HCT116 (cell line): Measurements from ENCODE around the gene DDX55. TPM values are rescaled to one million over a fixed set of nuclear protein-coding genes. Genes with fewer than 3 reads are reported as not detected.

Experiments used
- ATAC-seq: fragments of 200-7000 bp; cut with Tn5 transposase; 2 replicates; pipeline ENCODE4 v1.9.1; 2020; ENCODE audit warnings: mild to moderate bottlenecking, moderate library complexity
- BruUV-seq: library from RNA; stranded (reverse); fragments of 400-500 nt; replicated peaks from 2 replicates; lab custom pipeline; 2021; lab: Mats Ljungman, UMichigan
- CTCF ChIA-PET: fragments of 300-600 bp; sonication (Branson Sonifier 250); formaldehyde crosslinking; loops from one replicate; lab custom pipeline; 2021; ENCODE audit warnings: antibody characterized with exemption; lab: Charles Lee
- POLR2A ChIA-PET: fragments of 300-600, 350-600 bp; sonication (Branson Sonifier 250); formaldehyde crosslinking; loops from one replicate; lab custom pipeline; 2021; ENCODE audit warnings: antibody characterized with exemption; lab: Charles Lee
- RAD21 ChIA-PET, 2 experiments: fragments of 300-600 bp; sonication (Branson Sonifier 250); formaldehyde crosslinking; loops; one replicate each; lab custom pipeline; 2023; ENCODE audit warnings: low total read pairs in 2 of 2; ENCODE audit not compliant: uncharacterized antibody in 2 of 2, unreplicated experiment in 2 of 2, low non-redundant PET in 1 of 2; lab: Charles Lee
- DNase-seq: peaks from one replicate; pipeline ENCODE4 v3.0.0-alpha.2; 2010; ENCODE audit warnings: low read depth, low spot score
- H2AFZ ChIP-seq: fragments of 200-600 bp; shearing (Covaris generic), sonication (generic); 2 replicates; pipeline ENCODE4 v1.6.1; 2017; ENCODE audit warnings: low read depth, mixed run types, mixed read lengths, antibody characterized with exemption, low read length; ENCODE audit not compliant: poor library complexity, severe bottlenecking
- H3K27ac ChIP-seq: 2 replicates; pipeline ENCODE4 v1.5.1; 2012; ENCODE audit warnings: low read depth, low read length
- H3K27me3 ChIP-seq: fragments of 200-600 bp; sonication (generic); 2 replicates; pipeline ENCODE4 v1.6.1; 2016; ENCODE audit warnings: mixed run types, low read length, mixed read lengths; ENCODE audit not compliant: insufficient read depth
- H3K36me3 ChIP-seq, 2 experiments: fragments of 200-500 bp in 1 of 2; fragments of 200-600 bp in 1 of 2; sonication (Bioruptor generic) in 1 of 2; sonication (generic) in 1 of 2; 2 replicates each; pipeline versions ENCODE4 v1.5.1 to v1.6.1; 2014 to 2016; ENCODE audit warnings: low read length in 2 of 2, inconsistent platforms in 1 of 2, mixed read lengths in 1 of 2, mixed run types in 1 of 2; ENCODE audit not compliant: insufficient read depth in 2 of 2, control insufficient read depth in 1 of 2
- H3K4me1 ChIP-seq, 2 experiments: fragments of 200-600 bp in 1 of 2; sonication (generic) in 1 of 2; 2 replicates each; pipeline versions ENCODE4 v1.5.1 to v1.6.1; 2012 to 2017; ENCODE audit warnings: low read length in 2 of 2, inconsistent platforms in 1 of 2, mild to moderate bottlenecking in 1 of 2, mixed read lengths in 1 of 2, mixed run types in 1 of 2, moderate library complexity in 1 of 2; ENCODE audit not compliant: insufficient read depth in 2 of 2, control insufficient read depth in 1 of 2
- H3K4me2 ChIP-seq: fragments of 200-600 bp; sonication (generic); 2 replicates; pipeline ENCODE4 v1.6.1; 2017; ENCODE audit warnings: mixed run types, low read length, mixed read lengths
- H3K4me3 ChIP-seq, 2 experiments: fragments of 200-600 bp in 1 of 2; sonication (generic) in 1 of 2; replicated peaks in 1 of 2; 2 replicates each; pipeline ENCODE4 v1.5.1; 2011 to 2016; ENCODE audit warnings: low read length in 2 of 2, control low read depth in 1 of 2, low read depth in 1 of 2, mild to moderate bottlenecking in 1 of 2, mixed read lengths in 1 of 2, mixed run types in 1 of 2
- H3K79me2 ChIP-seq: fragments of 200-600 bp; sonication (generic); 2 replicates; pipeline ENCODE4 v1.6.1; 2017; ENCODE audit warnings: mild to moderate bottlenecking, mixed run types, low read length, moderate library complexity, mixed read lengths; ENCODE audit not compliant: insufficient read depth
- H3K9ac ChIP-seq: fragments of 200-600 bp; sonication (generic); 2 replicates; pipeline ENCODE4 v1.6.1; 2016; ENCODE audit warnings: low read length, mixed read lengths
- H3K9me2 ChIP-seq: fragments of 200-600 bp; sonication (generic), shearing (Covaris generic); 2 replicates; pipeline ENCODE4 v1.6.1; 2017; ENCODE audit warnings: mixed run types, mild to moderate bottlenecking, moderate library complexity; ENCODE audit not compliant: insufficient read depth
- H3K9me3 ChIP-seq, 2 experiments: fragments of 200-500 bp in 1 of 2; fragments of 200-600 bp in 1 of 2; sonication (Bioruptor generic) in 1 of 2; sonication (generic) in 1 of 2; 2 replicates each; pipeline ENCODE4 v1.6.1; 2014 to 2017; ENCODE audit warnings: low read length in 2 of 2, mixed read lengths in 2 of 2, inconsistent platforms in 1 of 2, low read depth in 1 of 2, mild to moderate bottlenecking in 1 of 2, mixed run types in 1 of 2, moderate library complexity in 1 of 2; ENCODE audit not compliant: control insufficient read depth in 1 of 2, insufficient read depth in 1 of 2
- H4K20me1 ChIP-seq: fragments of 200-600 bp; sonication (generic), shearing (Covaris generic); 2 replicates; pipeline ENCODE4 v1.6.1; 2017; ENCODE audit warnings: mixed run types, mild to moderate bottlenecking, moderate library complexity; ENCODE audit not compliant: insufficient read depth
- ATF3 ChIP-seq: IDR thresholded peaks from 2 replicates; pipeline ENCODE4 v1.6.1; 2012
- CBX3 ChIP-seq: IDR thresholded peaks from 2 replicates; pipeline ENCODE4 v1.6.1; 2012; ENCODE audit warnings: low read depth
- EGR1 ChIP-seq: IDR thresholded peaks from 2 replicates; pipeline ENCODE4 v1.6.1; 2012; ENCODE audit warnings: low read depth
- EZH2 ChIP-seq: fragments of 200-600 bp; sonication (generic); IDR thresholded peaks from 2 replicates; pipeline ENCODE4 v1.6.1; 2017; ENCODE audit warnings: antibody characterized with exemption, mixed run types
- EZH2phosphoT487 ChIP-seq: fragments of 200-600 bp; IDR thresholded peaks from 2 replicates; pipeline ENCODE4 v1.6.1; 2018; ENCODE audit warnings: antibody characterized with exemption, borderline replicate concordance
- FOSL1 ChIP-seq: IDR thresholded peaks from 2 replicates; pipeline ENCODE4 v1.6.1; 2012; ENCODE audit warnings: low read depth
- MAX ChIP-seq: IDR thresholded peaks from 2 replicates; pipeline ENCODE4 v1.6.1; 2012
- POLR2A ChIP-seq: IDR thresholded peaks from 2 replicates; pipeline ENCODE4 v1.7.0; 2011; ENCODE audit warnings: borderline replicate concordance; ENCODE audit not compliant: insufficient read depth, insufficient read length; ENCODE audit errors: extremely low read depth
- POLR2AphosphoS5 ChIP-seq: IDR thresholded peaks from 2 replicates; pipeline ENCODE4 v1.6.1; 2011; ENCODE audit warnings: mild to moderate bottlenecking, low read depth, low read length, moderate library complexity
- SIN3A ChIP-seq: IDR thresholded peaks from 2 replicates; pipeline ENCODE4 v1.6.1; 2012; ENCODE audit warnings: low read depth
- SP1 ChIP-seq: IDR thresholded peaks from 2 replicates; pipeline ENCODE4 v1.6.1; 2012; ENCODE audit warnings: low read depth
- SRF ChIP-seq: IDR thresholded peaks from 2 replicates; pipeline ENCODE4 v1.6.1; 2012; ENCODE audit warnings: low read depth
- TCF7L2 ChIP-seq: IDR thresholded peaks from 2 replicates; pipeline ENCODE4 v1.7.0; 2011; ENCODE audit warnings: borderline replicate concordance, inconsistent platforms; ENCODE audit not compliant: insufficient read depth, insufficient read length; ENCODE audit errors: extremely low read depth
- YY1 ChIP-seq: IDR thresholded peaks from 2 replicates; pipeline ENCODE4 v1.6.1; 2011; ENCODE audit warnings: low read length, low read depth, moderate library complexity, mild to moderate bottlenecking; ENCODE audit not compliant: insufficient replicate concordance; ENCODE audit errors: extremely low read depth
- ZBTB33 ChIP-seq: IDR thresholded peaks from 2 replicates; pipeline ENCODE4 v1.6.1; 2011; ENCODE audit warnings: mild to moderate bottlenecking, low read length, moderate library complexity; ENCODE audit not compliant: insufficient replicate concordance; ENCODE audit errors: extremely low read depth
- ZFX ChIP-seq: fragments of 450-650 bp; IDR thresholded peaks from 2 replicates; pipeline ENCODE4 v1.6.1; 2017
- intact Hi-C: fragments of 100-400 bp; cut with micrococcal nuclease; formaldehyde crosslinking; loops from 2 replicates; pipeline ENCODE4 v1.10.0; 2022
- total RNA-seq: library from RNA; stranded (reverse); gene quantifications from one replicate; pipeline ENCODE4 v1.2.1, GENCODE V29; 2021; ENCODE audit not compliant: unreplicated experiment
- TF ChIP-seq, protein P1 (sequence below), 3 experiments: fragments of 200-600 bp in 1 of 3; sonication (generic) in 1 of 3; IDR thresholded peaks in 2 of 3; conservative IDR thresholded peaks in 1 of 3; 2 replicates each; pipeline ENCODE4 v1.5.1; 2012 to 2017; ENCODE audit warnings: low read depth in 2 of 3, low read length in 2 of 3, antibody characterized with exemption in 1 of 3, borderline replicate concordance in 1 of 3, control low read depth in 1 of 3, mild to moderate bottlenecking in 1 of 3, mixed read lengths in 1 of 3, mixed run types in 1 of 3, moderate library complexity in 1 of 3; ENCODE audit not compliant: insufficient read depth in 1 of 3

The DDX55 gene
- total RNA-seq, 1 experiment from 2014 or later = 41.8 TPM

GRCh38 chr12:123580772-123581171 lies 21.1 kb upstream of the DDX55 start:
- Histone ChIP-seq H4K20me1 (no peaks in the 10 kb centered on the region), H3K4me2 (no peak overlapping the region), H3K27ac (no peak overlapping the region), H3K4me1 (peaks cover 9 to 17% of the 10 kb centered on the region in 2 experiments), H3K36me3 (no peaks in the 10 kb centered on the region), H3K79me2 (peaks cover 39% of the 10 kb centered on the region), H2AFZ (no peak overlapping the region), H3K9me2 (no peaks in the 10 kb centered on the region), H3K9ac (no peak overlapping the region), H3K4me3 (no peak overlapping the region), H3K9me3 (peaks cover 0 to 4% of the 10 kb centered on the region in 2 experiments; a peak in 1 of 4 replicates)
- BruUV-seq = no TSS peak
- POLR2A ChIA-PET = no interaction called here
- intact Hi-C loops = loop anchor here (5.0 kb wide), 3 partner anchors 48 to 188 kb away; partner anchors contain the start of genes RILPL1 and SNRNP35
- no peak for DNase-seq
- RAD21 ChIA-PET = no interaction called here
- TF ChIP-seq POLR2AphosphoS5 = no peak
- TF ChIP-seq FOSL1 = no peak
- TF ChIP-seq MAX = no peak
- TF ChIP-seq SP1 = no peak
- TF ChIP-seq POLR2A = no peak
- no peak for TF ChIP-seq ATF3
- TF ChIP-seq, protein P1, sequence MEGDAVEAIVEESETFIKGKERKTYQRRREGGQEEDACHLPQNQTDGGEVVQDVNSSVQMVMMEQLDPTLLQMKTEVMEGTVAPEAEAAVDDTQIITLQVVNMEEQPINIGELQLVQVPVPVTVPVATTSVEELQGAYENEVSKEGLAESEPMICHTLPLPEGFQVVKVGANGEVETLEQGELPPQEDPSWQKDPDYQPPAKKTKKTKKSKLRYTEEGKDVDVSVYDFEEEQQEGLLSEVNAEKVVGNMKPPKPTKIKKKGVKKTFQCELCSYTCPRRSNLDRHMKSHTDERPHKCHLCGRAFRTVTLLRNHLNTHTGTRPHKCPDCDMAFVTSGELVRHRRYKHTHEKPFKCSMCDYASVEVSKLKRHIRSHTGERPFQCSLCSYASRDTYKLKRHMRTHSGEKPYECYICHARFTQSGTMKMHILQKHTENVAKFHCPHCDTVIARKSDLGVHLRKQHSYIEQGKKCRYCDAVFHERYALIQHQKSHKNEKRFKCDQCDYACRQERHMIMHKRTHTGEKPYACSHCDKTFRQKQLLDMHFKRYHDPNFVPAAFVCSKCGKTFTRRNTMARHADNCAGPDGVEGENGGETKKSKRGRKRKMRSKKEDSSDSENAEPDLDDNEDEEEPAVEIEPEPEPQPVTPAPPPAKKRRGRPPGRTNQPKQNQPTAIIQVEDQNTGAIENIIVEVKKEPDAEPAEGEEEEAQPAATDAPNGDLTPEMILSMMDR (IDR thresholded peaks at IDR 0.05 in 2 of 3, conservative IDR thresholded peaks at IDR 0.05 in 1 of 3; ENCODE audit: borderline replicate concordance in 1 of 3, insufficient read depth in 1 of 3, low read depth in 2 of 3, low read length in 2 of 3) = no peak
- TF ChIP-seq SRF = no peak
- TF ChIP-seq EZH2phosphoT487 = no peak
- no peak for TF ChIP-seq ZFX
- no peak for TF ChIP-seq EGR1
- no peak for TF ChIP-seq ZBTB33
- TF ChIP-seq SIN3A = no peak
- no peak for TF ChIP-seq TCF7L2
- no peak for TF ChIP-seq EZH2
- no peak for TF ChIP-seq CBX3
- no peak for TF ChIP-seq YY1
- TF ChIP-seq, all 23 proteins: peak for 0
- no peaks in the 10 kb centered on the region for H3K27me3 ChIP-seq
- CTCF ChIA-PET = no interaction called here
- no peak for ATAC-seq
